BJ (cell line): ENCODE measurements around the gene PLA2G2A. TPM values are rescaled to one million over a fixed set of nuclear protein-coding genes. Genes with fewer than 3 reads are reported as not detected.

Source experiments
- CTCF ChIA-PET: fragments of 350-600 bp; formaldehyde crosslinking; extraction: SDS; loops from one replicate; lab custom pipeline; 2021; ENCODE audit warnings: antibody characterized with exemption, inconsistent platforms; lab: Yijun Ruan, JAX
- POLR2A ChIA-PET: fragments of 300-600 bp; sonication (Branson Sonifier 250); formaldehyde crosslinking; extraction: SDS; loops from one replicate; lab custom pipeline; 2021; ENCODE audit warnings: antibody characterized with exemption; lab: Charles Lee
- DNase-seq: peaks from one replicate; pipeline ENCODE4 v3.0.0-alpha.2; 2011; ENCODE audit warnings: low read depth
- H3K27me3 ChIP-seq: 2 replicates; pipeline ENCODE4 v1.6.0; 2011; ENCODE audit warnings: low read length; ENCODE audit not compliant: control insufficient read depth, insufficient read depth
- H3K36me3 ChIP-seq: 2 replicates; pipeline ENCODE4 v1.5.1; 2011; ENCODE audit warnings: low read length; ENCODE audit not compliant: control insufficient read depth, insufficient read depth
- H3K4me3 ChIP-seq: 2 replicates; pipeline ENCODE4 v1.5.1; 2011; ENCODE audit warnings: low read depth, mild to moderate bottlenecking, control low read depth, low read length
- polyA plus RNA-seq: library from polyadenylated mRNA; depleted of rRNA; stranded (reverse); fragments of >200 nt; gene quantifications from 2 replicates; pipeline ENCODE4 v1.2.3, GENCODE V29; 2011
- TF ChIP-seq, protein P1 (sequence below): IDR thresholded peaks from 2 replicates; pipeline ENCODE4 v1.5.1; 2011; ENCODE audit warnings: low read depth, mild to moderate bottlenecking, control low read depth, inconsistent platforms, low read length, moderate library complexity; ENCODE audit not compliant: insufficient read depth

The PLA2G2A gene
- polyA plus RNA-seq, 1 experiment, result not detected

DNA sequence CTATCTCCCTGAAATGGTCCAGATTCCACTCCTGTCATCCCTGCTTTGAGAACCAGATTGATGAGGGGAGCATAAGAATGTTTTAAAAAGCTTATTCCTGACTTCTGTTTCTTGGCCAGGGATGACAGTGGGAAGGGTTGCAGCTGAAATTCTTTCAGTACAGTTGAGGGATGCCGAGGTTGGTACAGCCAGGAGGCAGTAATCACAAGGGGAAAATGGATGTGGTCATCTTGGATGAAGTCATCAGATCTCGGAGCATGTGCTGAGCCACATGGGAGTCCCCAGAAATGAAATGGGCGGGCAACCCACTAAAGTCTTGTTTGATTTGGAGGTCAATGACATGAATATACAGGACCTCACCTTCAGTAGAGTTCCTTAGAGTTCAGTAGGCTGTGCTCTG lies 37.3 kb downstream of the PLA2G2A start:
- CTCF ChIA-PET, result no interaction called here
- POLR2A ChIA-PET, result no interaction called here
- no peak overlapping the region for H3K4me3 ChIP-seq
- no peak for DNase-seq
- TF ChIP-seq, protein P1, sequence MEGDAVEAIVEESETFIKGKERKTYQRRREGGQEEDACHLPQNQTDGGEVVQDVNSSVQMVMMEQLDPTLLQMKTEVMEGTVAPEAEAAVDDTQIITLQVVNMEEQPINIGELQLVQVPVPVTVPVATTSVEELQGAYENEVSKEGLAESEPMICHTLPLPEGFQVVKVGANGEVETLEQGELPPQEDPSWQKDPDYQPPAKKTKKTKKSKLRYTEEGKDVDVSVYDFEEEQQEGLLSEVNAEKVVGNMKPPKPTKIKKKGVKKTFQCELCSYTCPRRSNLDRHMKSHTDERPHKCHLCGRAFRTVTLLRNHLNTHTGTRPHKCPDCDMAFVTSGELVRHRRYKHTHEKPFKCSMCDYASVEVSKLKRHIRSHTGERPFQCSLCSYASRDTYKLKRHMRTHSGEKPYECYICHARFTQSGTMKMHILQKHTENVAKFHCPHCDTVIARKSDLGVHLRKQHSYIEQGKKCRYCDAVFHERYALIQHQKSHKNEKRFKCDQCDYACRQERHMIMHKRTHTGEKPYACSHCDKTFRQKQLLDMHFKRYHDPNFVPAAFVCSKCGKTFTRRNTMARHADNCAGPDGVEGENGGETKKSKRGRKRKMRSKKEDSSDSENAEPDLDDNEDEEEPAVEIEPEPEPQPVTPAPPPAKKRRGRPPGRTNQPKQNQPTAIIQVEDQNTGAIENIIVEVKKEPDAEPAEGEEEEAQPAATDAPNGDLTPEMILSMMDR, result no peak
- H3K36me3 ChIP-seq, result no peaks in the 10 kb centered on the region
- no peaks in the 10 kb centered on the region; the same call in 1 of the 2 replicates for H3K27me3 ChIP-seq

DNA sequence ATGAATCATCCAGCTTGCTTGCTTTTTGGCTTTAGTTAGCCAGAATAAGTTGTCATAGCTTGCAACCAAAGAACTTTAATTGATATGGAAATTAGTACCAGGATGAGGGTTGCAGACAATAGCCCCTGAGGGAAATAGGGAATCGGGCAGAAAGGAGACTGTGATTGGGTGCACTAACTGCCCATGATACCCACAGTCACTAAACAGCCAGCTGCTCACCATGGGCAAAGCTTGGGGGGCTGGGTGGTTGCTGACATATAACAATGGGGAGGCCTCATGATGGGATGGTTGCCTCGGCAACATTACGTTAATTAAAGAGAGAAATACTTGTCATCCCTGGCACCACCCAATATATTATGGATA lies 38.2 kb downstream of the PLA2G2A start:
- CTCF ChIA-PET, result interaction anchor here (0.5 kb wide), 1 partner anchor 206 kb away, joined by 3 read pairs; no protein-coding TSS in a partner anchor
- Histone ChIP-seq H3K27me3 (no peaks in the 10 kb centered on the region; the same call in 1 of the 2 replicates), H3K4me3 (no peak overlapping the region), H3K36me3 (no peaks in the 10 kb centered on the region)
- no peak for DNase-seq
- POLR2A ChIA-PET, result no interaction called here
- TF ChIP-seq, protein P1, result no peak

DNA sequence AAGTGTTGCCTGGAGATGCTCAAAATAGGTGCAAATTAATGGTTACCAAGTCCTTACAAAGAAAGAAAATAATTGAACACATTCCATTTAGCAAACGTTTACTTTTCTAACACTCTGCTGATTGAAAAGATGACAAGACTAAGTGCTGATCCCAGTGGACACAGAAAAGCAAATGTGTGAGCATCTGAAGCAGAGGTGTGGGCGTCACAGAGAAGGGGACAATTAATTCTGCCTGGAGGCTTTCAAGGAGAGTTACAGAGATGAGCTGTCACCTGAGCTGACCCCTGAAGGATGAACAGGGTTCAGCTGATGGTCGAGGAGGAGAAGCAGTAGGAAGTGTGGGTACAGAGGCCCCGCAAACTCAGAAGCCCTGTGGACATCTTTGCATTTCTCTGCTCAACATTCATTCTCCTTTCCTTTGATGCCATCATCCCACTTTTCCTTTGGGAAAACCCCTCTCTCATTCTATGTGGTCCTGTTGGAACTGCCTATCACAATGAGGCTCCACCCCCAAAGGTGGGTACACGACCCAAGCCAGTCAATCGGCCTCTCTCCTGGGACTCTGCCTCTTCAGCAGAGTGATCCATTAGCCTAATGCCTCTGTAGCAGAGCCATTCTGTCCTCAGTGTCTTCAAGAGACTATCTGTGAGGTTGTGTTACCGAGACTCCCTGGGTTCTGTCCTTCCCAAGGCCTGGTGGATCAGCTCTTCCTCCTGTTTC lies 38.8 kb downstream of the PLA2G2A start:
- H3K27me3 ChIP-seq, result no peaks in the 10 kb centered on the region; the same call in 1 of the 2 replicates
- no peak overlapping the region for H3K4me3 ChIP-seq
- ChIA-PET POLR2A (no interaction called here), CTCF (interaction anchor here (0.5 kb wide), 1 partner anchor 207 kb away, joined by 3 read pairs; no protein-coding TSS in a partner anchor)
- TF ChIP-seq, protein P1, result no peak
- H3K36me3 ChIP-seq, result no peaks in the 10 kb centered on the region
- no peak for DNase-seq

DNA sequence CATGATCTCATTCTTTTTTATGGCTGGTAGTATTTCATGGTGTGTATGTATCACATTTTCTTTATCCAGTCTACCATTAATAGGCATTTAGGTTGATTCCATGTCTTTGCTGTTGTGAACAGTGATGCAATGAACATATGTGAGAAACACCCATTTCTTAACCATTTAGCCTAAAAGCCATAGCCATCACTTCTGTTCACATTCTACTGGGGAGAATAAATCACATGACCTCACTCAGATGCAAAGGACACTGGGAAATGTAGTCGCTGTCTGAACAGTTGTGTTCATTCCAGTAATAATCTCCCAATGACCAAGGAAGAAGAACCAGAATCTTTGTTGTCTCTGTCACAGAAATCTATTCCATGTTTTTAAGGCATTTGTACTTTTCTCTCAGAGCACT lies 40.9 kb downstream of the PLA2G2A start:
- H3K27me3 ChIP-seq, result no peaks in the 10 kb centered on the region
- no peak for DNase-seq
- ChIA-PET CTCF (no interaction called here), POLR2A (no interaction called here)
- TF ChIP-seq, protein P1, result no peak
- no peak overlapping the region for H3K4me3 ChIP-seq
- H3K36me3 ChIP-seq, result no peaks in the 10 kb centered on the region

DNA sequence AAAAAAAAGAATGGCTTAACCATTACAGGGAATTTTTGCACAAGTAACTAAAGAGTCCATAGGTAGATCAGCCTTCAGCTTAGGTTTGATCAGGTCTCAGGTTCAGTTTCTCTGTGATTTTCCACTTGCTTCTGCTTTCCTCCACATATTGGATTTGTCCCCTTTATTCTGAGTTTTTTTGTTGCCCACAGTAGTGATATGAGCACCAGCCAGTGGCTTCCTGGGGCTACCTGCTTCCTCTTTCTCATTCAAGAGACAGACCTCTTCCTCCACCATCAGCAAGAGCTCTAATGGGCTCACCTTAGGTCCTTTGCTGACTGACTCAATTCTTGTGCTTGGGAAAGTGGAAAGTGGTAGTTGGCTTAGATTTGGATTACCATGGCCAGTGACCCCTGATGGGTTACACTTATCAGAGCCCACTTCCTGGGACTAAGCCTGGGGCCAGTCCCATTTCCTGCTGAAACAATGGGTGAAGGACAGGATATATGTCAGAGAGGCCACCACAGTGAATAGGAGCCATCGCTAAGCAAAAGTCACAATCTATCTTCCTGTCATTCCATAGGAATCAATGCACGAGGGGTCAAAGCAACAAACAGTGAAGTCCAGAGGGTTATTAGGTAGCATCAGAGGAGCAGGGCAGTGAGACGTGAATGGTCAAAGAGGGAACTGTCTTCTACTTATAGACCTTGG lies 43.2 kb downstream of the PLA2G2A start:
- TF ChIP-seq, protein P1, result no peak
- ChIA-PET CTCF (interaction anchor here (0.8 kb wide), 1 partner anchor 39 kb away, joined by 3 read pairs; no protein-coding TSS in a partner anchor), POLR2A (no interaction called here)
- Histone ChIP-seq H3K4me3 (no peak overlapping the region), H3K36me3 (no peaks in the 10 kb centered on the region), H3K27me3 (no peaks in the 10 kb centered on the region)
- DNase-seq, result no peak
